K562 (cell line): ENCODE data around the gene MAGI3. TPM values are rescaled to one million over a fixed set of nuclear protein-coding genes. Genes with fewer than 3 reads are reported as not detected.

Experiments
- ATAC-seq: fragments of 200-7000 bp; cut with Tn5 transposase; 3 replicates; pipeline ENCODE4 v1.9.1; 2020; ENCODE audit warnings: moderate library complexity
- BruUV-seq: library from RNA; stranded (reverse); fragments of 400-500 nt; replicated peaks from 2 replicates; lab custom pipeline; 2021; lab: Mats Ljungman, UMichigan
- CTCF ChIA-PET: fragments of 300-600 bp; formaldehyde crosslinking; extraction: SDS; loops from one replicate; lab custom pipeline; 2021; ENCODE audit warnings: low intra/inter-chr PET ratio; lab: Yijun Ruan, JAX
- POLR2A ChIA-PET: fragments of 300-600, 350-650 bp; sonication (Branson Sonifier 250); formaldehyde crosslinking; extraction: SDS; loops from one replicate; lab custom pipeline; 2021; ENCODE audit warnings: antibody characterized with exemption, inconsistent platforms; lab: Yijun Ruan, JAX
- DNase-seq, 4 experiments: peaks; one replicate each; pipeline versions ENCODE4 v3.0.0 to v3.0.0-alpha.2; 2011 to 2018; ENCODE audit warnings: low spot score in 3 of 4, mixed read lengths in 3 of 4; ENCODE audit errors: extremely low read depth in 1 of 4
- FAIRE-seq: peaks from 2 replicates; lab custom pipeline; 2011; peaks lifted over from hg19 to GRCh38; lab: Jason Lieb, UNC
- H2AFZ ChIP-seq: 2 replicates; pipeline ENCODE4 v1.6.0; 2011; ENCODE audit warnings: low read depth, low read length, control low read depth, inconsistent platforms
- H3K27ac ChIP-seq: fragments of 200-600 bp; 3 replicates; pipeline ENCODE4 v1.8.0; 2011; ENCODE audit warnings: low read depth, mild to moderate bottlenecking, control low read depth, inconsistent platforms, low read length, moderate library complexity, mixed read lengths; ENCODE audit errors: extremely low read depth
- H3K27me3 ChIP-seq, 2 experiments: fragments of 300-600 bp in 1 of 2; 2 replicates in 1 of 2; 3 replicates in 1 of 2; pipeline versions ENCODE4 v1.6.0 to v1.8.0; 2011; ENCODE audit warnings: inconsistent platforms in 2 of 2, low read length in 2 of 2, mild to moderate bottlenecking in 1 of 2, mixed read lengths in 1 of 2, moderate library complexity in 1 of 2; ENCODE audit not compliant: control insufficient read depth in 2 of 2, insufficient read depth in 2 of 2
- H3K36me3 ChIP-seq: fragments of 300-600 bp; 3 replicates; pipeline ENCODE4 v1.8.0; 2011; ENCODE audit warnings: mild to moderate bottlenecking, low read length, inconsistent platforms; ENCODE audit not compliant: control insufficient read depth, insufficient read depth
- H3K4me1 ChIP-seq, 2 experiments: fragments of 200-600 bp in 1 of 2; replicated peaks in 1 of 2; 2 replicates in 1 of 2; 3 replicates in 1 of 2; pipeline versions ENCODE4 v1.5.1 to v1.8.0; 2011; ENCODE audit warnings: inconsistent platforms in 2 of 2, low read length in 2 of 2, mild to moderate bottlenecking in 1 of 2, mixed read lengths in 1 of 2, moderate library complexity in 1 of 2; ENCODE audit not compliant: control insufficient read depth in 2 of 2, insufficient read depth in 2 of 2
- H3K4me2 ChIP-seq: 2 replicates; pipeline ENCODE4 v1.6.1; 2011; ENCODE audit warnings: low read length, control low read depth, inconsistent platforms, mixed read lengths; ENCODE audit not compliant: insufficient read depth
- H3K4me3 ChIP-seq: fragments of 200-600 bp; sonication (generic), shearing (Covaris generic); 2 replicates; pipeline ENCODE4 v1.5.1; 2016; ENCODE audit warnings: control low read depth, inconsistent platforms
- H3K79me2 ChIP-seq: fragments of 200-600 bp; 3 replicates; pipeline ENCODE4 v1.8.0; 2011; ENCODE audit warnings: low read length, inconsistent platforms; ENCODE audit not compliant: control insufficient read depth, insufficient read depth
- H3K9ac ChIP-seq, 2 experiments: 2 replicates each; pipeline versions ENCODE4 v1.6.0 to v1.6.1; 2011; ENCODE audit warnings: low read depth in 2 of 2, low read length in 2 of 2, control low read depth in 1 of 2, inconsistent platforms in 1 of 2, mild to moderate bottlenecking in 1 of 2, mixed read lengths in 1 of 2; ENCODE audit not compliant: insufficient read depth in 1 of 2
- H3K9me1 ChIP-seq: one replicate; pipeline ENCODE4 v1.6.0; 2011; ENCODE audit warnings: inconsistent platforms, mild to moderate bottlenecking, low read length, moderate library complexity; ENCODE audit not compliant: control insufficient read depth, insufficient read depth
- H3K9me3 ChIP-seq: replicated peaks from 2 replicates; pipeline ENCODE4 v1.5.1; 2011; ENCODE audit warnings: low read depth, low read length, inconsistent platforms; ENCODE audit not compliant: control insufficient read depth, insufficient read depth
- H4K20me1 ChIP-seq: replicated peaks from 2 replicates; pipeline ENCODE4 v1.6.1; 2011; ENCODE audit warnings: low read length, inconsistent platforms, mixed read lengths; ENCODE audit not compliant: control insufficient read depth, insufficient read depth
- CBX3 ChIP-seq, 2 experiments: IDR thresholded peaks; 1 replicate in 1 of 2; 2 replicates in 1 of 2; pipeline ENCODE4 v1.6.1; 2012; ENCODE audit warnings: inconsistent platforms in 2 of 2, low read length in 2 of 2, borderline replicate concordance in 1 of 2, control low read depth in 1 of 2
- MAZ ChIP-seq, 2 experiments: fragments of 450-650 bp in 1 of 2; sonication (generic) in 1 of 2; formaldehyde crosslinking; IDR thresholded peaks in 1 of 2; conservative IDR thresholded peaks in 1 of 2; 2 replicates each; pipeline versions ENCODE4 v1.4.0 to v1.5.0; 2020; ENCODE audit warnings: mild to moderate bottlenecking in 1 of 2, missing genetic modification reagents in 1 of 2
- MCM3 ChIP-seq: fragments of 450-650 bp; IDR thresholded peaks from 2 replicates; pipeline ENCODE4 v1.6.1; 2016
- NKRF ChIP-seq: fragments of 450-650 bp; IDR thresholded peaks from 2 replicates; pipeline ENCODE4 v1.6.1; 2016; ENCODE audit warnings: borderline replicate concordance
- RBM14 ChIP-seq: fragments of 200-400 bp; formaldehyde crosslinking; IDR thresholded peaks from 2 replicates; pipeline ENCODE4 v1.6.1; 2018; ENCODE audit warnings: low read depth, mild to moderate bottlenecking, low read length, moderate library complexity, borderline replicate concordance; ENCODE audit not compliant: insufficient read depth
- SRSF1 ChIP-seq: fragments of 200-400 bp; formaldehyde crosslinking; IDR thresholded peaks from 2 replicates; pipeline ENCODE4 v1.6.1; 2017; ENCODE audit warnings: mild to moderate bottlenecking, low read depth, low read length, moderate library complexity
- U2AF2 ChIP-seq: fragments of 200-400 bp; formaldehyde crosslinking; optimal IDR thresholded peaks from 2 replicates; pipeline ENCODE3; 2017; ENCODE audit warnings: low read depth, mild to moderate bottlenecking, low read length
- ZNF280A ChIP-seq: fragments of 450-650 bp; IDR thresholded peaks from 2 replicates; pipeline ENCODE4 v1.6.1; 2018; ENCODE audit warnings: mild to moderate bottlenecking, low read depth; ENCODE audit not compliant: partially characterized antibody
- ZNF316 ChIP-seq: fragments of 450-650 bp; IDR thresholded peaks from 2 replicates; pipeline ENCODE4 v1.6.1; 2016
- ZNF324 ChIP-seq: fragments of 250-450 bp; sonication (Bioruptor Pico); IDR thresholded peaks from 2 replicates; pipeline ENCODE4 v1.4.0; 2020; ENCODE audit warnings: mild to moderate bottlenecking
- in situ Hi-C: fragments of 300-500 bp; cut with MboI; formaldehyde crosslinking; loops from 4 replicates; pipeline ENCODE4 v1.15.0; 2018; ENCODE audit warnings: inconsistent platforms, mixed read lengths
- intact Hi-C: fragments of 100-400 bp; cut with micrococcal nuclease; formaldehyde crosslinking; loops from 2 replicates; pipeline ENCODE4 v1.14.2; 2022
- polyA plus RNA-seq, 8 experiments: library from polyadenylated mRNA; depleted of rRNA in 4 of 8; stranded (reverse) in 5 of 8; unstranded in 3 of 8; fragments of >200 nt; fragmentation: Nextera tagmentation in 2 of 8; fragmentation: Illumina TruSeq in 1 of 8; extraction: Ambion mirVana in 2 of 8; extraction: Trizol in 1 of 8; gene quantifications; 2 replicates each; pipeline versions ENCODE4 v1.2.1 to v1.2.3, GENCODE V29; 2011 to 2014; ENCODE audit warnings: inconsistent platforms in 1 of 8, missing spikeins in 1 of 8
- total RNA-seq, 7 experiments: library from RNA; depleted of rRNA in 6 of 7; stranded (reverse); fragments of >200 nt in 6 of 7; fragmentation: Illumina TruSeq in 2 of 7; extraction: Trizol in 2 of 7; gene quantifications; 2 replicates each; pipeline versions ENCODE4 v1.2.1 to v1.2.3, GENCODE V29; 2011 to 2021; ENCODE audit warnings: low replicate concordance in 1 of 7

Gene MAGI3
- total and polyA plus RNA-seq, 9 of the 15 experiments (the other 6 are each of a cell fraction or from before 2014, with no cell fraction given): 1.0 to 8.6 (median 5.5) TPM

DNA sequence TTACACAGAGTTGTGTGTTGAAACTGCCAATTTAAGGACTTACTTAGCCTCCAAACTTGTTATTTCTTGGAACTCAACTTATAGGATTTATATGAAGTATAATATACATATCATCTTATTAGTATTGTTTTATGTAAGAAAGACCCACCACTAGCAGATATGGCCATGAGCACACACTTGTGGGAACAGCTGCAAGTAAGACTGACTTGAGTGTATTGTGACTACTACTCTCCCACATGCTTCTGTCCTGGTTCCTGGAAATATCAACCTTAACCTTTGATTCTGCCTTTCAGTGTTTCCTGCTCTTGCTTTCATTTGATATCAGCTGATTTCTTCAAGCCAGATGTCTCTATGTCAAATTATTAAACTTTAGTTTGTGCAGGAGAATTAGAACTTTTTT, 175.3 kb downstream of the MAGI3 start:
- no peaks in the 10 kb centered on the region for H3K36me3 ChIP-seq
- FAIRE-seq (peak; percentile 29), DNase-seq (no peak), ATAC-seq (no peak)
- no peak overlapping the region for H2AFZ ChIP-seq
- no peak overlapping the region for H3K4me2 ChIP-seq
- no peaks in the 10 kb centered on the region for H3K9me1 ChIP-seq
- H3K27me3 ChIP-seq: no peaks in the 10 kb centered on the region
- BruUV-seq: no TSS peak
- no peaks in the 10 kb centered on the region for H3K79me2 ChIP-seq
- no peak overlapping the region for H3K9ac ChIP-seq
- in situ Hi-C loops: no loop called here
- H4K20me1 ChIP-seq: no peaks in the 10 kb centered on the region
- ChIA-PET CTCF (no interaction called here), POLR2A (no interaction called here)
- 0 out of 2 replicates have a peak, but pooled peaks cover 5% of the 10 kb centered on the region for H3K9me3 ChIP-seq
- intact Hi-C loops: no loop called here
- H3K27ac ChIP-seq: no peak overlapping the region
- H3K4me1 ChIP-seq: no peaks in the 10 kb centered on the region
- H3K4me3 ChIP-seq: no peak overlapping the region
- TF ChIP-seq NKRF (no peak), ZNF316 (no peak), MCM3 (no peak), MAZ (CRISPR knock-in tag; conservative IDR thresholded peaks at IDR 0.05 in 1 of 2, IDR thresholded peaks at IDR 0.05 in 1 of 2) (no peak), U2AF2 (no peak)

GRCh38 chr1:113567427-113567826, 177.1 kb downstream of the MAGI3 start:
- POLR2A ChIA-PET: no interaction called here
- H3K27ac ChIP-seq: no peak overlapping the region
- no peaks in the 10 kb centered on the region for H4K20me1 ChIP-seq
- peak; percentile 55 for FAIRE-seq
- intact Hi-C loops: no loop called here
- H3K36me3 ChIP-seq: no peaks in the 10 kb centered on the region
- TF ChIP-seq RBM14 (no peak), CBX3 (IDR thresholded peaks at IDR 0.05; ENCODE audit: borderline replicate concordance in 1 of 2, low read length in 2 of 2) (0 out of 3 replicates have a peak, but pooled peaks of 1 of the 2 experiments have one; percentile 22), SRSF1 (no peak), ZNF280A (peak; percentile 14), ZNF324 (CRISPR knock-in tag) (peak; percentile 98)
- in situ Hi-C loops: no loop called here
- CTCF ChIA-PET: no interaction called here
- no peaks in the 10 kb centered on the region for H3K9me1 ChIP-seq
- no peak for ATAC-seq
- H3K9me3 ChIP-seq: 0 out of 2 replicates have a peak, but pooled peaks cover 5% of the 10 kb centered on the region
- no peak overlapping the region for H2AFZ ChIP-seq
- no peaks in the 10 kb centered on the region for H3K79me2 ChIP-seq
- H3K4me3 ChIP-seq: no peak overlapping the region
- no peak overlapping the region for H3K9ac ChIP-seq
- H3K4me1 ChIP-seq: no peaks in the 10 kb centered on the region
- H3K4me2 ChIP-seq: no peak overlapping the region
- no TSS peak for BruUV-seq
- H3K27me3 ChIP-seq: no peaks in the 10 kb centered on the region
- DNase-seq: peak in 1 of 4 experiments; percentile 4
